IMR-90 (cell line): ENCODE measurements around the gene CCDC17. TPM values are rescaled to one million over a fixed set of nuclear protein-coding genes. Genes with fewer than 3 reads are reported as not detected.

ENCODE experiments used
- ATAC-seq: fragments of 200-7000 bp; cut with Tn5 transposase; 2 replicates; pipeline ENCODE4 v1.9.1; 2020; ENCODE audit warnings: low read depth, mild to moderate bottlenecking, moderate library complexity
- BruUV-seq: library from RNA; stranded (reverse); fragments of 400-500 nt; replicated peaks from 2 replicates; lab custom pipeline; 2021; lab: Mats Ljungman, UMichigan
- CTCF ChIA-PET: fragments of 300-600 bp; formaldehyde crosslinking; extraction: SDS; loops from one replicate; lab custom pipeline; 2021; ENCODE audit warnings: antibody characterized with exemption; lab: Yijun Ruan, JAX
- POLR2A ChIA-PET: fragments of 300-600 bp; sonication (Branson Sonifier 250); formaldehyde crosslinking; loops from one replicate; lab custom pipeline; 2022; ENCODE audit warnings: antibody characterized with exemption; ENCODE audit not compliant: unreplicated experiment; lab: Charles Lee
- DNase-seq: peaks from one replicate; pipeline ENCODE4 v3.0.0; 2013
- H2AFZ ChIP-seq: replicated peaks from 2 replicates; pipeline ENCODE3; 2013; ENCODE audit warnings: low read length, mild to moderate bottlenecking; ENCODE audit not compliant: poor library complexity
- H2AK5ac ChIP-seq: 2 replicates; pipeline ENCODE4 v1.6.1; 2013; ENCODE audit warnings: low read depth, low read length, inconsistent platforms
- H2AK9ac ChIP-seq: replicated peaks from 2 replicates; pipeline ENCODE3; 2013; ENCODE audit warnings: mild to moderate bottlenecking, low read depth, low read length, moderate library complexity; ENCODE audit not compliant: poor library complexity
- H2BK120ac ChIP-seq: 2 replicates; pipeline ENCODE4 v1.6.1; 2013; ENCODE audit warnings: low read depth, low read length, inconsistent platforms
- H2BK15ac ChIP-seq: 3 replicates; pipeline ENCODE4 v1.6.1; 2013; ENCODE audit warnings: low read depth, low read length, inconsistent platforms
- H2BK20ac ChIP-seq: 2 replicates; pipeline ENCODE4 v1.6.1; 2013; ENCODE audit warnings: low read depth, mild to moderate bottlenecking, inconsistent platforms, low read length, moderate library complexity
- H2BK5ac ChIP-seq: 2 replicates; pipeline ENCODE4 v1.6.1; 2013; ENCODE audit warnings: mild to moderate bottlenecking, low read depth, low read length, inconsistent platforms; ENCODE audit not compliant: poor library complexity, severe bottlenecking
- H3K14ac ChIP-seq: replicated peaks from 2 replicates; pipeline ENCODE4 v1.6.1; 2013; ENCODE audit warnings: low read depth, low read length, inconsistent platforms
- H3K18ac ChIP-seq: 2 replicates; pipeline ENCODE4 v1.6.1; 2013; ENCODE audit warnings: low read depth, low read length, control low read depth
- H3K23ac ChIP-seq: 2 replicates; pipeline ENCODE4 v1.6.1; 2013; ENCODE audit warnings: low read depth, low read length, inconsistent platforms
- H3K27ac ChIP-seq: 2 replicates; pipeline ENCODE4 v1.5.1; 2013; ENCODE audit warnings: mild to moderate bottlenecking, control low read depth, low read length; ENCODE audit not compliant: insufficient read depth
- H3K27me3 ChIP-seq: 2 replicates; pipeline ENCODE4 v1.6.1; 2013; ENCODE audit warnings: low read length; ENCODE audit not compliant: control insufficient read depth, insufficient read depth
- H3K36me3 ChIP-seq: 2 replicates; pipeline ENCODE4 v1.6.1; 2013; ENCODE audit warnings: low read length, mixed read lengths; ENCODE audit not compliant: control insufficient read depth, insufficient read depth
- H3K4ac ChIP-seq: 2 replicates; pipeline ENCODE4 v1.6.1; 2013; ENCODE audit warnings: low read depth, low read length, inconsistent platforms
- H3K4me1 ChIP-seq: 2 replicates; pipeline ENCODE4 v1.6.1; 2013; ENCODE audit warnings: low read length, mixed read lengths; ENCODE audit not compliant: control insufficient read depth, insufficient read depth
- H3K4me2 ChIP-seq: 2 replicates; pipeline ENCODE4 v1.6.1; 2013; ENCODE audit warnings: low read depth, mild to moderate bottlenecking, control low read depth, low read length, moderate library complexity
- H3K4me3 ChIP-seq: 2 replicates; pipeline ENCODE4 v1.5.1; 2013; ENCODE audit warnings: low read depth, mild to moderate bottlenecking, control low read depth, low read length, moderate library complexity; ENCODE audit not compliant: insufficient read depth
- H3K56ac ChIP-seq: 2 replicates; pipeline ENCODE4 v1.6.1; 2013; ENCODE audit warnings: low read length, inconsistent platforms; ENCODE audit not compliant: insufficient read depth; ENCODE audit errors: extremely low read depth
- H3K79me1 ChIP-seq, 2 experiments: 2 replicates each; pipeline ENCODE4 v1.6.1; 2013; ENCODE audit warnings: low read length in 2 of 2, inconsistent platforms in 1 of 2, low read depth in 1 of 2
- H3K9ac ChIP-seq: 2 replicates; pipeline ENCODE4 v1.6.1; 2013; ENCODE audit warnings: low read depth, low read length, control low read depth
- H3K9me1 ChIP-seq: 2 replicates; pipeline ENCODE4 v1.6.1; 2013; ENCODE audit warnings: low read length, inconsistent platforms; ENCODE audit not compliant: insufficient read depth
- H3K9me3 ChIP-seq: 2 replicates; pipeline ENCODE4 v1.6.1; 2013; ENCODE audit warnings: low read length; ENCODE audit not compliant: control insufficient read depth, insufficient read depth
- H4K20me1 ChIP-seq: 2 replicates; pipeline ENCODE4 v1.6.1; 2013; ENCODE audit warnings: low read length, inconsistent platforms; ENCODE audit not compliant: insufficient read depth
- H4K5ac ChIP-seq: 2 replicates; pipeline ENCODE4 v1.6.1; 2013; ENCODE audit warnings: mild to moderate bottlenecking, low read depth, low read length, control low read depth
- H4K8ac ChIP-seq, 2 experiments: 2 replicates each; pipeline ENCODE4 v1.6.1; 2013; ENCODE audit warnings: low read depth in 2 of 2, low read length in 2 of 2, control low read depth in 1 of 2, inconsistent platforms in 1 of 2
- H4K91ac ChIP-seq: 2 replicates; pipeline ENCODE4 v1.6.1; 2013; ENCODE audit warnings: low read depth, low read length, inconsistent platforms; ENCODE audit not compliant: insufficient read depth
- CEBPB ChIP-seq: IDR thresholded peaks from 2 replicates; pipeline ENCODE4 v1.6.1; 2012; ENCODE audit warnings: low read depth, low read length, improper control_type of control experiment
- ELK1 ChIP-seq: fragments of 150-350 bp; IDR thresholded peaks from 2 replicates; pipeline ENCODE4 v1.6.1; 2016; ENCODE audit warnings: low read depth, mild to moderate bottlenecking, low read length, moderate library complexity, borderline replicate concordance
- FOS ChIP-seq: fragments of 150-350 bp; IDR thresholded peaks from 2 replicates; pipeline ENCODE4 v1.6.1; 2016; ENCODE audit warnings: low read depth, low read length
- MAZ ChIP-seq: IDR thresholded peaks from 2 replicates; pipeline ENCODE4 v1.6.1; 2012; ENCODE audit warnings: low read depth, mild to moderate bottlenecking, low read length, improper control_type of control experiment, moderate library complexity, borderline replicate concordance
- MXI1 ChIP-seq: IDR thresholded peaks from 2 replicates; pipeline ENCODE4 v1.6.1; 2012; ENCODE audit warnings: low read depth, mild to moderate bottlenecking, low read length, moderate library complexity, borderline replicate concordance
- NFE2L2 ChIP-seq: fragments of 150-350 bp; IDR thresholded peaks from 2 replicates; pipeline ENCODE4 v1.6.1; 2016; ENCODE audit warnings: low read depth, mild to moderate bottlenecking, low read length
- POLR2A ChIP-seq: IDR thresholded peaks from 2 replicates; pipeline ENCODE4 v1.6.1; 2012; ENCODE audit warnings: mild to moderate bottlenecking, low read depth, low read length
- USF2 ChIP-seq: fragments of 150-350 bp; IDR thresholded peaks from 2 replicates; pipeline ENCODE4 v1.6.1; 2017; ENCODE audit warnings: mild to moderate bottlenecking, antibody characterized with exemption, low read length, low read depth
- WGBS, 2 experiments: methylation state at CpG; one replicate each; pipeline versions ENCODE4 v1.1.5 to v1.1.7; 2013; ENCODE audit warnings: missing lambda C conversion rate in 2 of 2; ENCODE audit not compliant: insufficient read length in 1 of 2; ENCODE audit errors: extremely low coverage in 2 of 2; 5-methylcytosine and 5-hydroxymethylcytosine counted together
- dilution Hi-C: fragments of 300-500 bp; cut with HindIII; formaldehyde crosslinking; loops from one replicate; pipeline ENCODE4 v1.14.3; 2018; ENCODE audit warnings: low sequenced_read_pairs; ENCODE audit not compliant: unreplicated experiment
- in situ Hi-C: fragments of 300-500 bp; cut with MboI; formaldehyde crosslinking; loops from 3 replicates; pipeline ENCODE4 v1.14.3; 2019; ENCODE audit warnings: low sequenced_read_pairs, inconsistent platforms, mixed read lengths
- intact Hi-C: fragments of 100-400 bp; cut with micrococcal nuclease; formaldehyde crosslinking; loops from 2 replicates; pipeline ENCODE4 v1.10.0; 2022
- polyA plus RNA-seq, 3 experiments: library from polyadenylated mRNA; depleted of rRNA; stranded (reverse); fragments of >200 nt; gene quantifications; 2 replicates each; pipeline ENCODE4 v1.2.3, GENCODE V29; 2012; ENCODE audit warnings: low replicate concordance in 1 of 3
- total RNA-seq: library from RNA; depleted of rRNA; stranded (reverse); fragments of >200 nt; gene quantifications from 2 replicates; pipeline ENCODE4 v1.2.3, GENCODE V29; 2012

Gene CCDC17
- total and polyA plus RNA-seq, 2 of the 4 experiments (the other 2 are of a cell fraction), result 0.18 to 0.26 TPM

GRCh38 chr1:45660336-45660735, 36.5 kb upstream of the CCDC17 start:
- H3K27me3 ChIP-seq, result no peaks in the 10 kb centered on the region
- H2BK120ac ChIP-seq, result no peak overlapping the region
- no peak overlapping the region for H2BK5ac ChIP-seq
- CTCF ChIA-PET, result no interaction called here
- no peak overlapping the region for H3K23ac ChIP-seq
- TF ChIP-seq ELK1, result no peak
- no peak for TF ChIP-seq MXI1
- TF ChIP-seq FOS, result no peak
- no peak for TF ChIP-seq POLR2A
- no peak for TF ChIP-seq USF2
- no peak for TF ChIP-seq CEBPB
- TF ChIP-seq MAZ, result no peak
- TF ChIP-seq NFE2L2, result no peak
- DNase-seq, result no peak
- H3K9ac ChIP-seq, result no peak overlapping the region
- peaks cover 29% of the 10 kb centered on the region for H4K20me1 ChIP-seq
- H4K5ac ChIP-seq, result no peak overlapping the region
- WGBS, 2 experiments, result no CpG with 5 or more reads among the region's 2 CpGs
- in situ Hi-C loops (no loop called here), dilution Hi-C loops (no loop called here), intact Hi-C loops (no loop called here)
- no peaks in the 10 kb centered on the region for H3K4me1 ChIP-seq
- no peaks in the 10 kb centered on the region for H3K9me3 ChIP-seq
- BruUV-seq, result TSS peak; percentile 84
- H4K8ac ChIP-seq, result no peak overlapping the region
- no peak for ATAC-seq
- no peak overlapping the region for H2BK20ac ChIP-seq
- no peak overlapping the region for H3K4me2 ChIP-seq
- no peak overlapping the region for H3K56ac ChIP-seq
- no peak overlapping the region for H3K4ac ChIP-seq
- POLR2A ChIA-PET, result no interaction called here
- no peak overlapping the region for H3K18ac ChIP-seq
- no peak overlapping the region for H3K14ac ChIP-seq
- H2BK15ac ChIP-seq, result no peak overlapping the region
- peaks cover 30 to 66% of the 10 kb centered on the region in 2 experiments for H3K79me1 ChIP-seq
- peaks cover 30% of the 10 kb centered on the region for H3K36me3 ChIP-seq
- H4K91ac ChIP-seq, result no peak overlapping the region
- no peak overlapping the region for H2AK5ac ChIP-seq
- H3K4me3 ChIP-seq, result no peak overlapping the region
- no peak overlapping the region for H2AFZ ChIP-seq
- no peak overlapping the region for H2AK9ac ChIP-seq
- no peaks in the 10 kb centered on the region for H3K9me1 ChIP-seq
- no peak overlapping the region for H3K27ac ChIP-seq
